ENCODE measurements around the gene TNFSF15. TPM values are rescaled to one million over a fixed set of nuclear protein-coding genes. Genes with fewer than 3 reads are reported as not detected.

The TNFSF15 gene
- total and polyA plus RNA-seq, 8 donors = 0.31 to 12.3 (median 2.4) TPM

- H3K4me1 ChIP-seq = peaks cover 0 to 21% (median 14%) of the 10 kb centered on the region in 4 donors
- intact Hi-C loops (cut with DNase I; ENCODE audit: low total_unique reads) = no loop called here
- no peaks in the 10 kb centered on the region for H3K27me3 ChIP-seq
- WGBS, 5 donors = 96 to 100% (median 96%) methylated on average over 1 of the region's 1 CpG
- no peak overlapping the region for H3K27ac ChIP-seq
- H3K9me3 ChIP-seq = no peaks in the 10 kb centered on the region
- no peak overlapping the region for H3K4me3 ChIP-seq
- no peaks in the 10 kb centered on the region for H3K36me3 ChIP-seq
- no peak for TF ChIP-seq POLR2AphosphoS5 (IDR thresholded peaks at IDR 0.05)
- TF ChIP-seq EP300 (IDR thresholded peaks at IDR 0.05) = no peak
- no peak for TF ChIP-seq POLR2A (IDR thresholded peaks at IDR 0.05)
- TF ChIP-seq CTCF (IDR thresholded peaks at IDR 0.05) = no peak
- DNase-seq = no peak
These were observed 30.7 kb downstream of the TNFSF15 start for GRCh38 chr9:114775121-114775520.

GRCh38 chr9:114774524-114774923 is 31.3 kb downstream of the TNFSF15 start:
- 76 to 85% (median 81%) methylated on average over 4 of the region's 4 CpGs for WGBS, 5 donors
- Histone ChIP-seq H3K4me3 (no peak overlapping the region), H3K9me3 (no peaks in the 10 kb centered on the region), H3K27ac (no peak overlapping the region), H3K27me3 (no peaks in the 10 kb centered on the region), H3K4me1 (peaks cover 0 to 20% (median 14%) of the 10 kb centered on the region in 4 donors), H3K36me3 (no peaks in the 10 kb centered on the region)
- DNase-seq = no peak
- no peak for TF ChIP-seq EP300 (IDR thresholded peaks at IDR 0.05)
- no peak for TF ChIP-seq POLR2AphosphoS5 (IDR thresholded peaks at IDR 0.05)
- no peak for TF ChIP-seq POLR2A (IDR thresholded peaks at IDR 0.05)
- TF ChIP-seq CTCF (IDR thresholded peaks at IDR 0.05) = no peak
- intact Hi-C loops (cut with DNase I; ENCODE audit: low total_unique reads) = no loop called here

- Histone ChIP-seq H3K4me3 (no peak overlapping the region), H3K36me3 (no peaks in the 10 kb centered on the region), H3K9me3 (no peaks in the 10 kb centered on the region), H3K27me3 (no peaks in the 10 kb centered on the region), H3K27ac (peak overlapping the region in 2 of 5 donors; percentile 19 to 51), H3K4me1 (peaks cover 0 to 16% (median 7%) of the 10 kb centered on the region in 4 donors)
- TF ChIP-seq CTCF (IDR thresholded peaks at IDR 0.05) (no peak), POLR2A (IDR thresholded peaks at IDR 0.05) (no peak), EP300 (IDR thresholded peaks at IDR 0.05) (no peak), POLR2AphosphoS5 (IDR thresholded peaks at IDR 0.05) (no peak)
- no peak for DNase-seq
- intact Hi-C loops (cut with DNase I; ENCODE audit: low total_unique reads) = no loop called here
- 55 to 70% (median 61%) methylated on average over 6 of the region's 6 CpGs for WGBS, 5 donors
These were observed 34.0 kb downstream of the TNFSF15 start for GRCh38 chr9:114771889-114772288.

- 80 to 93% (median 88%) methylated on average over 3 of the region's 3 CpGs for WGBS, 5 donors
- Histone ChIP-seq H3K36me3 (no peaks in the 10 kb centered on the region), H3K4me1 (peaks cover 0 to 16% (median 7%) of the 10 kb centered on the region in 4 donors), H3K9me3 (no peaks in the 10 kb centered on the region), H3K27ac (no peak overlapping the region), H3K27me3 (no peaks in the 10 kb centered on the region), H3K4me3 (no peak overlapping the region)
- intact Hi-C loops (cut with DNase I; ENCODE audit: low total_unique reads) = no loop called here
- TF ChIP-seq CTCF (IDR thresholded peaks at IDR 0.05) (no peak), POLR2AphosphoS5 (IDR thresholded peaks at IDR 0.05) (no peak), POLR2A (IDR thresholded peaks at IDR 0.05) (no peak), EP300 (IDR thresholded peaks at IDR 0.05) (no peak)
- no peak for DNase-seq
These were observed 34.8 kb downstream of the TNFSF15 start for GRCh38 chr9:114770991-114771390.
